CD4-positive, alpha-beta T cell treated with Interleukin-21 for 1 hour (primary cell): Measurements from ENCODE around the gene TNIP1.

Source experiments
- DNase-seq: peaks from one replicate; pipeline ENCODE4 v3.0.0-alpha.2; 2020

Gene TNIP1

GRCh38 chr5:150993826-150994412 lies 86.9 kb downstream of the TNIP1 start:
- no peak for DNase-seq

GRCh38 chr5:150993422-150993821 lies 87.4 kb downstream of the TNIP1 start:
- DNase-seq, result no peak

- DNase-seq, result no peak
These were observed 88.1 kb downstream of the TNIP1 start for GRCh38 chr5:150992705-150993104.

GRCh38 chr5:150989695-150990094 lies 91.1 kb downstream of the TNIP1 start:
- DNase-seq, result no peak

- no peak for DNase-seq
These were observed 93.1 kb downstream of the TNIP1 start for GRCh38 chr5:150987746-150988145.
